WI38 (cell line): ENCODE data around the gene MMAB.

ENCODE experiments used
- H3K4me3 ChIP-seq: 2 replicates; pipeline ENCODE4 v1.5.1; 2011; ENCODE audit warnings: low read depth, mild to moderate bottlenecking, control low read depth, low read length
- TF ChIP-seq, protein P1 (sequence below): IDR thresholded peaks from 2 replicates; pipeline ENCODE4 v1.5.1; 2012; ENCODE audit warnings: low read depth, mild to moderate bottlenecking, control low read depth, low read length

Gene MMAB

DNA sequence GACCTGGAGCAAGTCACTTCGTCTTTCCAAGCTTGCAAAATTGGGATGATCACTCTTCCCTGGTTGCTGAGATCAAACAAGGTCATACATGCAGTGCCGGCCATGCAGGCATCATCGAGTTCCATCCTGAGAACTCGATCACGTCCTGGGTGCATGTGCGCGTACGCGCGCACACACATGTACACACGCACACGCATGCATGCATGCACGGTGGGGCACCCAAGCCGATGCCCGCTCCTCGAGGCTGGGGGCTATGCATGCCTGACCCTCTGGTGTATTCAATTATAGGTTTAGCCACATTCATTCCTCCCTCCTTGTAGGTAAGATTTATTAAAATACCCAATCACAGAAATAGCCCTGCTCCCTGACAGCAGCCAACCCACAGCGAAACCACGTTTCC, 26.0 kb downstream of the MMAB start:
- H3K4me3 ChIP-seq: no peak overlapping the region
- TF ChIP-seq, protein P1, sequence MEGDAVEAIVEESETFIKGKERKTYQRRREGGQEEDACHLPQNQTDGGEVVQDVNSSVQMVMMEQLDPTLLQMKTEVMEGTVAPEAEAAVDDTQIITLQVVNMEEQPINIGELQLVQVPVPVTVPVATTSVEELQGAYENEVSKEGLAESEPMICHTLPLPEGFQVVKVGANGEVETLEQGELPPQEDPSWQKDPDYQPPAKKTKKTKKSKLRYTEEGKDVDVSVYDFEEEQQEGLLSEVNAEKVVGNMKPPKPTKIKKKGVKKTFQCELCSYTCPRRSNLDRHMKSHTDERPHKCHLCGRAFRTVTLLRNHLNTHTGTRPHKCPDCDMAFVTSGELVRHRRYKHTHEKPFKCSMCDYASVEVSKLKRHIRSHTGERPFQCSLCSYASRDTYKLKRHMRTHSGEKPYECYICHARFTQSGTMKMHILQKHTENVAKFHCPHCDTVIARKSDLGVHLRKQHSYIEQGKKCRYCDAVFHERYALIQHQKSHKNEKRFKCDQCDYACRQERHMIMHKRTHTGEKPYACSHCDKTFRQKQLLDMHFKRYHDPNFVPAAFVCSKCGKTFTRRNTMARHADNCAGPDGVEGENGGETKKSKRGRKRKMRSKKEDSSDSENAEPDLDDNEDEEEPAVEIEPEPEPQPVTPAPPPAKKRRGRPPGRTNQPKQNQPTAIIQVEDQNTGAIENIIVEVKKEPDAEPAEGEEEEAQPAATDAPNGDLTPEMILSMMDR: no peak

DNA sequence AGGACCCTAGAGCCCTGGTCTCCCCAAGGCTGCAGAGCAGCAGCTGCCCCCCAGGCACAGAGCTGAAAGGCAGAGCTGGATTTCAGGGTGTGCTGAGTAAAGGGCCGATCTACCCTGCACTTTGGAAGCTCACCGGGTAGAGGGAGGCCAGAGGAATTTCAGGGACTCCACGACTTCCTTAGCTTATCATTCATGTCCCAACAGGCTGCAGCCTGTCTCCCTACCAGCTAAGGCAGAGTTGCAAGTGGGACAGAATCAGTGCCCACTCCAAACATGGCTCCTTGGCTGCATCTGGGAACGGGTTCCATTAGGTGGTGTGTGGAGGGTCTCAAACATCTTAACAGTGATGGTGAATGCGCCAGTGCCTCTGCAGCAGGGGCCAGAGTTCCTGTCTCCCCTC, 27.5 kb downstream of the MMAB start:
- TF ChIP-seq, protein P1: no peak
- no peak overlapping the region for H3K4me3 ChIP-seq

DNA sequence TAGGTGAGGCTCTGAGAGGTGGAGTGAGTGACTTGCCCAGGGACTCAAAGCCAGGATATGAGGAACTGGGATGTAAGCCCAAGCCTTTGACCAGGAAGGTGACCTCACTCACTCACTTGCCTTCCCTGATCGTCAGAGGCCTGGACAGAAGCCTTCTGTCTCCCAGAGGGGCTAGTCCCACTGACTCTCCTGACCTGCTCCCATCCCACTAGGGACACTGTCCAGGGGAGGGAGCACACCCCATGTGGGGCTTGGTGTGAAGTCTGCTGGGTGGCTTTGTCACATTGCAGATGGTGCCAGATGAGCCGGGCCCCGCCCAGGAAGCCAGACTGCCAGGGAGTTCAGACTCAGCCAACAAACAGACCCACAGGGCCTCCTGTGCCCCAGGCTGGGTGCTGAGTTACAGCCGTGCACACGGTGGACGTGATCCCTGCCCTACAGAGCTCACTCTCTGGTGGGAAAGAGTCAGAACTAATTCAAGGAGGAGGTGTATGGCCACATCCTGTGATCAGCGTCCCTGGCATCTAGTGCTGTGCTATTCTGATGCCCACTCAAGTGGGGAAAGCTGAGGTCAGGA, 28.3 kb downstream of the MMAB start:
- TF ChIP-seq, protein P1: no peak

DNA sequence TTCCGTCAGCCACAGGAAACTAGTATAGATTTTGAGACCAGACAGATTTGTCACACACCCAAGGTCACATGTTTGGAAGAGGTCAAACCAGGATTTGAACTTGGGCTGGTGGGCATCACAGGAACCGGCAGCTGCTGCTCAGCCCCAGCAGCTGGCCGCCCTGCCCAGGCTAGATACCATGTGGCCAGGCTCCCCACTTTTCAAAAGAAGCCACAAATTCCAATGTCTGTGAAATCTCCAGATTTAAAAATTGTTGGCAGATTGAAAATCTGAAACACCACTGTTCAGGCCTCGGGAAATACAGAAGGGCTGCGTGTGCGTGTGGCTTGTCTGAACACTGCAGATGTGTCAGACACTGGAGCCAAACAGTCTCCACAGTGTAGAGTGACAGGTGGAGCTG, 30.4 kb downstream of the MMAB start:
- no peak overlapping the region for H3K4me3 ChIP-seq
- TF ChIP-seq, protein P1: no peak

More for the DNA sequence above, 28.3 kb downstream of the MMAB start:
- H3K4me3 ChIP-seq: no peak overlapping the region

DNA sequence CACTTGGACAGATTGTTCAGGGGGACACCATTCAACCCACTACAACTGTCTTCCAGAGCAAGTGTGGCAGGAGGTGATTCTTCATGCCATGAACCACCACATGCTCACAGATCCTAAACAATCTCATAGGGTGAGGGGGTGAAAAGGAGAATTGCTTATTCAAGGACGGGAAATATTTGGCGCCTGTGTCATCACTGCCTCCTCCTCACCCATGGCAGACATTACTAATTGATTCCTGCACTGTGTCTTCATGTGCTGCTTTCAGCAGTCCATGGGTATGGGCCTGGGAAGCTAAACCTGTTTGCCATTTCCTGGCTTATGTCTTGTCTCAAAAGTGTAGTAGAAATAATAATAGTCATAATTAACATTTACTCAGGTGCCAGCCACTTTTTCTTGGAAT, 31.3 kb downstream of the MMAB start:
- TF ChIP-seq, protein P1: no peak
- no peak overlapping the region for H3K4me3 ChIP-seq

DNA sequence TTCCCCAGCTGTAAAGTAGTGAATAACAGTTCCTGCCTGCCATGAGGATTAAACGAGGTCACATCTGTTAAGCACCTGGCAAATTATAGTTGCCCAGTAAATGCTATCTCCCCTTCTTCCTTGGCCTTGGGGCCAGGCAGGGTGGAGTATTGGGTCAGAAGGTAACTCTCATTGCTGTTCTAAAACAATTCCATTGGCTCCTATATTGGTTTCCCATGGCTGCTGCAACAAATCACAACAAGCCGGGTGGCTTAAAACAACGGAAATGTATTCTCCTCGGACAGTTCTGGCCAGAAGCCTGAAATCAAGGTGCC, 31.9 kb downstream of the MMAB start:
- no peak overlapping the region for H3K4me3 ChIP-seq
- TF ChIP-seq, protein P1: no peak

DNA sequence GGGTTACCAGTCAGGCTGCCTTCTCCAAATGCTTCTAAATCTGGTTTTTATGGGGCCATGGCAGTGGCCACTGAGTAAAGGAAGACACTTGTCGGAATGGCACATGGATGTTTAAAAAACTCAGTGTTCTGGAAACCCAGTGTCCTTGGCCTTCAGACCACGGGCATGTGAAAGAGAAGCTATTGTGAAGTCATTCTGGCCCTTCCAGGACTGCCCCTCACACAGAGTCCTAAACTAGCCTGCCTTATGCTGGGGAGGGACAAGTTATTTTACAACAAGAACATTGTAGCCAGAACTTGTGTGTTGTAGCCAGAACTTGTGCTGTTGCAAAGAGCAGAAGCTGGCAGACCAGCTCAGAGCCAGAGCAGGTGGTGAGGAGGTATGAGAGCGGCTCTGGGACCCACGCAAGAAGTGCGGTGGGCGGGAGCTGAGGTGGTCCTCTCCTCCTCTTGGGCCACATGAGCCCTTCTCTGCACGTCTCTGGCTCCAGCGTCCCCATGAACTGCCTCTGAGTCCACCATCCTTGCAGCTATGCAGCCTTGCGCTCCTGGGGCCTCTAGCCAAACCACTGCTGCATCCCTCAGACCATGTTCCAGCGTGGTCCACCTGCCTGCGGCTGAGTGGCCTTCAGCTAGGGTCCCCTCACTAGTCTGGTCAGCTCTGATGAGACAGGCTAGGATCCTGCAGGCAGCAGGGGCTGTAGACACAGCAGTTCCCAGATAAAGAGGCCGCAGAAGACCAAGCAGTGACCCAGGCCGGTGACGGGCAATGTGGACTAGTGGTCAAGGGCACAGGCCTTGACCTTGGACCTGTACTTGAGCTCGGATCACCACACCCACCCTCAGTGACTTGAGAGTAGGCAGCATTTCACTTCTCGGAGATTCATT, 32.5 kb downstream of the MMAB start:
- TF ChIP-seq, protein P1: no peak
- H3K4me3 ChIP-seq: no peak overlapping the region
